ENCODE results near the gene NFKBIE.

Gene NFKBIE

GRCh38 chr6:44262467-44263353 is 2.6 kb downstream of the NFKBIE start:
- H3K4me3 ChIP-seq (ENCODE audit: low read length) = no peak overlapping the region
- DNase-seq (ENCODE audit: low read depth) = no peak
- TF ChIP-seq, protein P1, sequence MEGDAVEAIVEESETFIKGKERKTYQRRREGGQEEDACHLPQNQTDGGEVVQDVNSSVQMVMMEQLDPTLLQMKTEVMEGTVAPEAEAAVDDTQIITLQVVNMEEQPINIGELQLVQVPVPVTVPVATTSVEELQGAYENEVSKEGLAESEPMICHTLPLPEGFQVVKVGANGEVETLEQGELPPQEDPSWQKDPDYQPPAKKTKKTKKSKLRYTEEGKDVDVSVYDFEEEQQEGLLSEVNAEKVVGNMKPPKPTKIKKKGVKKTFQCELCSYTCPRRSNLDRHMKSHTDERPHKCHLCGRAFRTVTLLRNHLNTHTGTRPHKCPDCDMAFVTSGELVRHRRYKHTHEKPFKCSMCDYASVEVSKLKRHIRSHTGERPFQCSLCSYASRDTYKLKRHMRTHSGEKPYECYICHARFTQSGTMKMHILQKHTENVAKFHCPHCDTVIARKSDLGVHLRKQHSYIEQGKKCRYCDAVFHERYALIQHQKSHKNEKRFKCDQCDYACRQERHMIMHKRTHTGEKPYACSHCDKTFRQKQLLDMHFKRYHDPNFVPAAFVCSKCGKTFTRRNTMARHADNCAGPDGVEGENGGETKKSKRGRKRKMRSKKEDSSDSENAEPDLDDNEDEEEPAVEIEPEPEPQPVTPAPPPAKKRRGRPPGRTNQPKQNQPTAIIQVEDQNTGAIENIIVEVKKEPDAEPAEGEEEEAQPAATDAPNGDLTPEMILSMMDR (IDR thresholded peaks at IDR 0.05; ENCODE audit: insufficient read depth, low read depth, low read length, missing control alignments) = no peak

DNA sequence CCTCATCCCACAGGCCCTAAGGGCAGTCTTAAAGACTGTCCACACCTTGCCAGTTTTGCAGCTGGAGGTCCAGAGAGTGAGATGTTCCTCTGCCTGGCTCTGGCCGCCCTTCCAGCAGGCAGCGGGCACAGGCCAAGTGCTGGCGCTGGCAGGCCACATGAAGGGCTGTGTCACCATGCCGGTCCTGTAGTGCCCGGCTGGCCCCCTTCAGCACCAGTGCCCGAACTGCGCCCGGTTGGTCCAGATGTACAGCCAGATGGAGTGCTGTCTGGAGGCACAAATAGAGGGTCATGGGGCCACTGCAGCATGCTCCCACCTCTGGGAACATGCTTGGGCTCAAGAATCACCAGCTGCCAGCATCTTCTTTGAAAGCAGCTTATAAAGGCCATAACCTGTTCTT is 3.8 kb downstream of the NFKBIE start:
- TF ChIP-seq, protein P1 (IDR thresholded peaks at IDR 0.05; ENCODE audit: insufficient read depth, low read depth, low read length, missing control alignments) = no peak
- DNase-seq (ENCODE audit: low read depth) = no peak
- H3K4me3 ChIP-seq (ENCODE audit: low read length) = no peak overlapping the region

DNA sequence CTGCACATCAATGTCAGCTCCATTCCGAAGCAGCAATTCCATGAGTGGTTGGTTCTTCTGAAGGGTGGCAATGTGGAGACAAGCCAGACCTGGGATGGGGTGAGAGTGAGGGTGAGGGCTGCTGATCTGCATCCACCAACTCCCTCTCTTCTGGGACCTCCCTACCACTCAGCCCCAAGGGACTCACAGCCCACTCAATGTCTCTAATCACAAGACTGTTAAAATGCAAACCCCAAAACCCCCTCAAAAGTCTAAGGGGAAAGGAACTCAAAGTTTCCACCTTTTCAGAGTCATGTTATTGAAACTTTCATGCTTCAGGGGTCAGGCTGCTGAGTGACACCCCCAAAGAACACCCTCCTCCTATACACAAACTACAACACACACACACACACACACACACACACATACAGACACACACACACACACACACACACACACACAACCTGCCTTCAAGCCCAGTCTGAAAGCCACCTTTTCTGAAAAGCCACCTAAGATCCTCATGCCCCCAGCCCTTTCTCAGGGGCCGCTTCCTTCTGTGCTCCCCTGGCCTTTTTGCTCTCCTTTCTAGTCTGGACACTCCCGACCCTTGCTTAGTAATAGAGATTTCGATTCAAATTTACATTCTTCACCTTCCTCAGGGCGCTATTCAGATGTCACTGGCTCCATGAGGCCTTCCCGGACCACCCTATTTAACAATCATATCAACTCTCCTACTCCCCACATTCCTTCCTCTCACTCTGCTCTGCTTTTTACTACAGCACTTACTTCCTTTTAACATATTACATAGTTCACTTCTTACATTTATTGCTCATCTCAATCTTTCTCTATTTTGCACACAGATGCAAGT is 4.7 kb downstream of the NFKBIE start:
- H3K4me3 ChIP-seq (ENCODE audit: low read length) = no peak overlapping the region
- no peak for DNase-seq (ENCODE audit: low read depth)
- TF ChIP-seq, protein P1 (IDR thresholded peaks at IDR 0.05; ENCODE audit: insufficient read depth, low read depth, low read length, missing control alignments) = no peak

- no peak overlapping the region for H3K4me3 ChIP-seq (ENCODE audit: low read length)
- TF ChIP-seq, protein P1 (IDR thresholded peaks at IDR 0.05; ENCODE audit: insufficient read depth, low read depth, low read length, missing control alignments) = no peak
- no peak for DNase-seq (ENCODE audit: low read depth)
Measured at GRCh38 chr6:44260011-44260410, 5.3 kb downstream of the NFKBIE start.

GRCh38 chr6:44258921-44259320 is 6.4 kb downstream of the NFKBIE start:
- TF ChIP-seq, protein P1 (IDR thresholded peaks at IDR 0.05; ENCODE audit: insufficient read depth, low read depth, low read length, missing control alignments) = no peak
- H3K4me3 ChIP-seq (ENCODE audit: low read length) = no peak overlapping the region

GRCh38 chr6:44258325-44258863 is 7.0 kb downstream of the NFKBIE start:
- no peak for DNase-seq (ENCODE audit: low read depth)
- no peak overlapping the region for H3K4me3 ChIP-seq (ENCODE audit: low read length)
- TF ChIP-seq, protein P1 (IDR thresholded peaks at IDR 0.05; ENCODE audit: insufficient read depth, low read depth, low read length, missing control alignments) = no peak

More at GRCh38 chr6:44258921-44259320, 6.4 kb downstream of the NFKBIE start:
- no peak for DNase-seq (ENCODE audit: low read depth)
